Spleen (tissue), 11 donors: ENCODE data around the gene SDC3. TPM values are rescaled to one million over a fixed set of nuclear protein-coding genes. Genes with fewer than 3 reads are reported as not detected.

ENCODE experiments used
- DNase-seq: peaks from one replicate; pipeline ENCODE4 v3.0.0-alpha.2; 2020
- H3K27ac ChIP-seq, 8 donors: fragments of 200-600 bp; sonication (generic) in 7 of 8; 1 replicate in 4 of 8; 2 replicates in 4 of 8; pipeline versions ENCODE4 v1.5.0 to v1.8.0; 2016 to 2021; ENCODE audit warnings: inconsistent platforms in 4 of 8, mild to moderate bottlenecking in 4 of 8, moderate library complexity in 1 of 8
- H3K27me3 ChIP-seq, 7 donors: fragments of 200-600 bp; sonication (generic) in 6 of 7; replicated peaks in 1 of 7; 1 replicate in 4 of 7; 2 replicates in 3 of 7; pipeline versions ENCODE4 v1.5.0 to v1.8.0; 2016 to 2021; ENCODE audit warnings: inconsistent platforms in 3 of 7, mild to moderate bottlenecking in 1 of 7
- H3K36me3 ChIP-seq, 6 donors: fragments of 200-600 bp; sonication (generic) in 5 of 6; 1 replicate in 4 of 6; 2 replicates in 2 of 6; pipeline versions ENCODE4 v1.5.0 to v1.8.0; 2016 to 2021; ENCODE audit warnings: inconsistent platforms in 2 of 6
- H3K4me1 ChIP-seq, 6 donors: fragments of 200-600 bp; sonication (generic) in 5 of 6; 1 replicate in 3 of 6; 2 replicates in 3 of 6; pipeline versions ENCODE4 v1.5.0 to v1.8.0; 2016 to 2021; ENCODE audit warnings: inconsistent platforms in 3 of 6
- H3K4me3 ChIP-seq, 8 donors: fragments of 200-600 bp; sonication (generic) in 7 of 8; 1 replicate in 4 of 8; 2 replicates in 4 of 8; pipeline versions ENCODE4 v1.5.0 to v1.8.0; 2016 to 2021; ENCODE audit warnings: inconsistent platforms in 4 of 8, mild to moderate bottlenecking in 4 of 8, moderate library complexity in 2 of 8
- H3K9me3 ChIP-seq, 8 donors: fragments of 200-600 bp; sonication (generic) in 7 of 8; 1 replicate in 4 of 8; 2 replicates in 4 of 8; pipeline versions ENCODE4 v1.5.0 to v1.8.0; 2016 to 2021; ENCODE audit warnings: inconsistent platforms in 4 of 8
- CTCF ChIP-seq, 11 experiments: fragments of 200-600 bp in 7 of 11; fragments of 450-650 bp in 4 of 11; sonication (generic) in 4 of 11; IDR thresholded peaks in 8 of 11; conservative IDR thresholded peaks in 3 of 11; 1 replicate in 7 of 11; 2 replicates in 4 of 11; pipeline versions ENCODE4 v1.4.0 to v1.8.0; 2016 to 2021; ENCODE audit warnings: antibody characterized with exemption in 11 of 11, inconsistent platforms in 4 of 11, mild to moderate bottlenecking in 1 of 11
- POLR2A ChIP-seq, 3 donors: fragments of 450-650 bp; IDR thresholded peaks; one replicate each; pipeline ENCODE4 v1.5.1; 2017; ENCODE audit warnings: antibody characterized with exemption in 3 of 3, mild to moderate bottlenecking in 1 of 3
- POLR2AphosphoS5 ChIP-seq, 3 donors: sonication (generic); formaldehyde crosslinking; IDR thresholded peaks; one replicate each; pipeline ENCODE4 v1.5.1; 2017; ENCODE audit warnings: antibody characterized with exemption in 3 of 3
- WGBS, 5 donors: extraction: QIAGEN DNeasy Blood & Tissue Kit in 3 of 5; methylation state at CpG; one replicate each; pipeline versions ENCODE4 v1.1.5 to v1.1.7; 2013 to 2018; 5-methylcytosine and 5-hydroxymethylcytosine counted together
- intact Hi-C: fragments of 100-400 bp; cut with DNase I; formaldehyde crosslinking; loops from one replicate; pipeline ENCODE4 v1.15.0; 2023; ENCODE audit warnings: low total_unique reads
- polyA plus RNA-seq, 3 donors: library from polyadenylated mRNA; stranded (reverse); fragments of 200-250 nt; gene quantifications; one replicate each; pipeline ENCODE4 v1.2.1, GENCODE V29; 2013
- total RNA-seq, 7 donors: library from RNA; depleted of rRNA in 3 of 7; stranded (reverse); fragments of >200 nt in 3 of 7; fragmentation: NEBNext Ultra II Directional in 4 of 7; extraction: Animal tissue kit (Norgen Biotek cat#: 25700) in 4 of 7; gene quantifications; one replicate each; pipeline versions ENCODE4 v1.1.0 to v1.2.1, GENCODE V29; 2016 to 2021
- donor health status: healthy with polysubstance abuse.
- donor health status: DM: no; HTN: no; CAD: no; lungs with moderate emphysema.
- donor health status: DM: no; HTN: no; CAD: no.
- donor health status: Bipolar disorder and iron deficiency.
- donor health status: healthy.
- donor health status: DM: no; HTN: no; CAD: no.
- donor health status: DM: yes; HTN: yes; CAD: no.

The SDC3 gene
- total and polyA plus RNA-seq, 10 donors: 8.0 to 347 (median 159) TPM

- peaks cover 0 to 64% (median 0%) of the 10 kb centered on the region in 7 donors for H3K27me3 ChIP-seq
- no peak overlapping the region for H3K4me3 ChIP-seq
- intact Hi-C loops: no loop called here
- TF ChIP-seq CTCF (IDR thresholded peaks at IDR 0.05 in 8 of 11, conservative IDR thresholded peaks at IDR 0.05 in 3 of 11): no peak
- no peak for TF ChIP-seq POLR2A (IDR thresholded peaks at IDR 0.05)
- TF ChIP-seq POLR2AphosphoS5 (IDR thresholded peaks at IDR 0.05): no peak
- no peak for DNase-seq
- no peaks in the 10 kb centered on the region for H3K36me3 ChIP-seq
- H3K9me3 ChIP-seq: no peaks in the 10 kb centered on the region
- peaks cover 0 to 62% (median 22%) of the 10 kb centered on the region in 6 donors for H3K4me1 ChIP-seq
- 60 to 83% (median 70%) methylated on average over 2 to 5 of the region's 5 CpGs for WGBS, 5 donors
- peak overlapping the region in 7 of 8 donors; percentile 46 to 78 (median 66) for H3K27ac ChIP-seq
Observed at GRCh38 chr1:30848130-30848529, 60.4 kb downstream of the SDC3 start.

DNA sequence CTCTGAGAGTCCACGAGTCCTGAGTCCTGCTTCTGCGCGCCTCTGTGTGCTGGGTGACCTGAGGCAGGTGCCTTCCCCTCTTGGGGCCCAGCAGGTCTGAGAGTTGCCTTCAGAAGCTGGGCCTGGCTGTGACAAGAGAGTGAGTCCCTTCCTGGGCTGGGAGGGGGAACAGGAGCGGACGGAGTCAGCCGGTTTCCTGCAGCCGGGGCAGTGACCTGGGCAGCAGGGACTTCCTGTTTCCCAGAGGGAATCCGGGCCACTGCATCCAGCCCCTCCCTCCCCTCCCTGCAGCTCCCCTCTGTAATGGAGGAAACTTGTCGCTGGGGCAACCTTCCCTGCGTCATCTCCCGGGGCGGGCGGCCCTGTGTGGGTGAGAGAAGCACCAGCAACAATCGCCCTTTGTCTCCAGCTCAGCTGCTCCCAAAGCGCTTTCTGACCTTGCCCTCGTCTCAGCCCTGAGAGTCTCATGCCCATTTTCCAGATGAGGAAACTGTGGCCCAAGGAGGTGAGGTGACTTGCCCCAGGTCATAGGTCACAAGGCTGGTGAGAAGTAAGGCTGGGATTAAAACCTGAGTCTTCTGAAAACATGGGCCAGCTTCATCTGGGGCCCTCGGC, 61.1 kb downstream of the SDC3 start:
- Histone ChIP-seq H3K27ac (peak overlapping the region in 7 of 8 donors; percentile 46 to 78 (median 71)), H3K36me3 (no peaks in the 10 kb centered on the region), H3K4me1 (peaks cover 0 to 64% (median 22%) of the 10 kb centered on the region in 6 donors), H3K4me3 (no peak overlapping the region), H3K27me3 (peaks cover 0 to 71% (median 0%) of the 10 kb centered on the region in 7 donors), H3K9me3 (no peaks in the 10 kb centered on the region)
- intact Hi-C loops: no loop called here
- peak; percentile 90 for DNase-seq
- 11 to 18% (median 14%) methylated on average over 14 to 17 of the region's 17 CpGs for WGBS, 5 donors
- TF ChIP-seq POLR2A (IDR thresholded peaks at IDR 0.05) (no peak), POLR2AphosphoS5 (IDR thresholded peaks at IDR 0.05) (peak; percentile 76 to 82 (median 80))

DNA sequence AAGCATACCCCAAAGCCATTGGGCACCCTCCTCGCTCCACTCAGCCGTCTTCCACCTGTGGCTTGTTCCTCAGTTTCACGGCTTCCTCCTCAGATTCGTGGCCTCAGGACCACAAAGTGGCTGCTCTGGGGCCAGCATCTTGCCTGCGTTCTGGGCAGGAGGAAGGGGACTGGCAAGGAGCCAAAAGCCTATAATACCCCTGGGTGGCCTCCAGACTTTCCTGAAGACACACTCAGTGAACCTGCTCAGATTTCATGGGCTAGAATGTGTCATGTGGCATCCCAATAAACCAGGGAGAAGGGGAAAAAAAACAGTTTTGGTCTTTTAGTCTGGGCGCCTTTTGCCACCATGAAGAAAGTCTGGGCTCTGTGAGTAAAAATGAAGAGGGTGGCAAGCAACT, 62.0 kb downstream of the SDC3 start:
- peaks cover 0 to 62% (median 22%) of the 10 kb centered on the region in 6 donors for H3K4me1 ChIP-seq
- no peak overlapping the region for H3K4me3 ChIP-seq
- no peaks in the 10 kb centered on the region for H3K9me3 ChIP-seq
- H3K27ac ChIP-seq: peak overlapping the region in 7 of 8 donors; percentile 46 to 78 (median 71)
- no peaks in the 10 kb centered on the region for H3K36me3 ChIP-seq
- no peak for TF ChIP-seq CTCF (IDR thresholded peaks at IDR 0.05 in 8 of 11, conservative IDR thresholded peaks at IDR 0.05 in 3 of 11)
- no peak for DNase-seq
- H3K27me3 ChIP-seq: peaks cover 0 to 78% (median 0%) of the 10 kb centered on the region in 7 donors
- intact Hi-C loops: no loop called here
- WGBS, 5 donors: 47 to 74% (median 66%) methylated on average over 6 of the region's 6 CpGs

DNA sequence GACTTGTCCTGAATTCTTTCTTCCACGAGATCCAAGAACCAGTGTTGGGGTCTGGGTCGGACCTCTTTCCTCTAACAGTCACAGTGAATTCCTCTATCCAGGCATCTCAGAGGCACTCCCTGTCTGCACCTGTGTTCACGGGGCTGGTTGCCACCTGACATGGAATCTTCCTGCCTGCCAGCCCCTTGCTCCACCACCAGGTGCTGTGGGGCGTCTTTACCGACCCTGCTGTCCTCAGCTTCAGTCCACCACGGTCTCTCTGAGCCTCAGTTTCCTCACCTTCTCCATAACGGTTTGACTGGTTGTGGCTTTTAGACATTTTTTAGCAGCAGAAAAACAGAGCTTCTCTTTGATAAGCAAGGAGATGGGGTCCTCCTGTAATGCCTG, 62.7 kb downstream of the SDC3 start:
- 56 to 75% (median 68%) methylated on average over 7 of the region's 7 CpGs for WGBS, 5 donors
- Histone ChIP-seq H3K27me3 (peaks cover 0 to 85% (median 0%) of the 10 kb centered on the region in 7 donors), H3K4me3 (no peak overlapping the region), H3K27ac (no peak overlapping the region), H3K36me3 (no peaks in the 10 kb centered on the region), H3K4me1 (peaks cover under 1 to 68% (median 28%) of the 10 kb centered on the region in 6 donors), H3K9me3 (no peaks in the 10 kb centered on the region)
- no peak for DNase-seq
- TF ChIP-seq CTCF (IDR thresholded peaks at IDR 0.05 in 8 of 11, conservative IDR thresholded peaks at IDR 0.05 in 3 of 11): peak in 1 of 11 experiments; percentile 7
- no peak for TF ChIP-seq POLR2AphosphoS5 (IDR thresholded peaks at IDR 0.05)
- TF ChIP-seq POLR2A (IDR thresholded peaks at IDR 0.05): no peak
- intact Hi-C loops: no loop called here
